ENCODE data around the gene PRSS33. TPM values are rescaled to one million over a fixed set of nuclear protein-coding genes. Genes with fewer than 3 reads are reported as not detected.

Gene PRSS33
- total RNA-seq, 4 donors from 2014 or later = not detected

- intact Hi-C loops (cut with DNase I) = no loop called here
- Histone ChIP-seq H3K27me3 (no peaks in the 10 kb centered on the region), H3K4me1 (peaks cover 16 to 66% (median 27%) of the 10 kb centered on the region in 3 donors), H3K4me3 (peak overlapping the region; percentile 88 to 99 (median 98)), H3K27ac (peak overlapping the region; percentile 100), H3K9me3 (no peaks in the 10 kb centered on the region), H3K36me3 (peaks cover 5 to 39% (median 6%) of the 10 kb centered on the region in 3 donors)
- TF ChIP-seq CTCF (IDR thresholded peaks at IDR 0.05) (no peak), POLR2A (IDR thresholded peaks at IDR 0.05) (no peak)
- DNase-seq = no peak
- 0 to 3% methylated on average over 5 to 8 of the region's 72 CpGs for WGBS, 2 donors
Measured at GRCh38 chr16:2776500-2777139, 10.7 kb downstream of the PRSS33 start.

- Histone ChIP-seq H3K36me3 (peaks cover 9 to 46% (median 13%) of the 10 kb centered on the region in 3 donors), H3K9me3 (no peaks in the 10 kb centered on the region), H3K4me1 (peaks cover 16 to 73% (median 28%) of the 10 kb centered on the region in 3 donors), H3K27ac (peak overlapping the region; percentile 100), H3K27me3 (no peaks in the 10 kb centered on the region), H3K4me3 (peak overlapping the region; percentile 88 to 99 (median 98))
- no peak for DNase-seq
- 22 to 38% methylated on average over 8 to 9 of the region's 11 CpGs for WGBS, 2 donors
- intact Hi-C loops (cut with DNase I) = no loop called here
- TF ChIP-seq CTCF (IDR thresholded peaks at IDR 0.05) = no peak
- TF ChIP-seq POLR2A (IDR thresholded peaks at IDR 0.05) = no peak
Measured at GRCh38 chr16:2775765-2776499, 11.4 kb downstream of the PRSS33 start.

DNA sequence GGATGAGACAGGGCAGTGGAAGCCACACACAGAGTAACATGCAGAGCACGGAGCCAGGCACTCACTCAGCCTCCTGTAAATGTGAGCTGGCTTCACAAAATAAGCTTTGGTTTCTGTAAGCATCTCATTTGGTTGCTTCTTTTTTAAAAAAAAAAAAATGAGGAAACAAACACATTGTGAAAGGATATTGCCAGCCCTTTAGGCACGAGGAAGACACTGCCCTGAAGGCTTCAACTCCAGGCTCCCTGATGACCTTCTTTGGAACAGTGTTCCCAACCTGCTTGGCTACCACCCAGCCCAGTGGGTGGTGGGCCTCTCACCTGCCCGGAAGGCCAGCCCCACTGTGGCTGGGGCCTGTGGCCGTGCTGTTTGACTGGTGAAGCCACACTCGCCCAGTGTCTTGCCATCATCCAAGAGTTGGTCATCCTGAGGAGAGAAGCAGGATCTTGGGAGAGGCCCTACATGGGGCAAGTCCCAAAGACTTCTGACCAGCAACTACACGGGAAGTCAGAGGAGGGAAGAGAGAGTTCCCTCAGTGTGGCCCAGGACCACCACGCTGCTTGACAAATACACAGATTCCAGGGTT is 12.1 kb downstream of the PRSS33 start:
- peak overlapping the region in 2 of 4 donors; percentile 24 to 100 for H3K27ac ChIP-seq
- no peaks in the 10 kb centered on the region for H3K27me3 ChIP-seq
- no peaks in the 10 kb centered on the region for H3K9me3 ChIP-seq
- H3K4me1 ChIP-seq = peaks cover 16 to 80% (median 35%) of the 10 kb centered on the region in 3 donors
- TF ChIP-seq POLR2A (IDR thresholded peaks at IDR 0.05) = no peak
- no peak for TF ChIP-seq CTCF (IDR thresholded peaks at IDR 0.05)
- intact Hi-C loops (cut with DNase I) = no loop called here
- peak overlapping the region in 1 of 4 donors; percentile 98 for H3K4me3 ChIP-seq
- DNase-seq = no peak
- H3K36me3 ChIP-seq = peaks cover 14 to 53% (median 20%) of the 10 kb centered on the region in 3 donors
- 59 to 72% methylated on average over 3 to 4 of the region's 7 CpGs for WGBS, 2 donors

DNA sequence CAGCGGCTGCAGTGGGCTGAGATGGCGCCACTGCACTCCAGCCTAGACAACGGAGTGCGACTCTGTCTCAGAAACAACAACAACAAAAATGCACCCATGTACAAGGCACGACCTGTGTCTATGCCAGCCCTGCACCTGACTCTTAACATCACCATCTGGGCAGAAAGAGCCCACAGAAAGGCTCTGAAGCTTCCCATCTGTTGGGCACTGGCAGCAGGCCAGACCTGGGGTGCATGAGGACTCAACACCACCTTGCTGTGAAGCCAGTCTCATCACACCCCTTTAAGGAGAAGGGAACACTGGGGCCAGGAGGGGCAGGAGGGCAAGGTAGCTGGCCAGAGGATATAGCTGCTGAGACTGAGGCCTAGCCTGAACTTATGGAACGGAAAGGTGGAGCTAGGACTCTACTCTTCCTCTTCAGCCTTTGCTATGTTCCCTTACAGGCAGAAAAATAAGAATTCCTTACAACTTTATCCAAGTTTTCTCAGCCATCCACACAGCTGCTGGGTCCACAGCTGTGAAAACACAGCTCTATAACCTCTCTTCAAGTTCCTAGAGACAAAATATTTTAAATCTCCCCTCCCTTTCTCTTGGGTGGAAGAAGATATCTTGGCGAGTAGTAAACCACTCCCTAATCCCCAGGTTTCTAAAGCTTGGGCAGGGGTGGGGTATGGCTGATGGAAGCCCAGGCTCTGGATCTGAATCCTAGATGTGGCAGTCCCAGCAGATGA is 13.0 kb downstream of the PRSS33 start:
- H3K4me1 ChIP-seq = peaks cover 25 to 81% (median 42%) of the 10 kb centered on the region in 3 donors
- TF ChIP-seq CTCF (IDR thresholded peaks at IDR 0.05) = no peak
- no peak for TF ChIP-seq POLR2A (IDR thresholded peaks at IDR 0.05)
- H3K9me3 ChIP-seq = no peaks in the 10 kb centered on the region
- H3K36me3 ChIP-seq = peaks cover 23 to 62% (median 29%) of the 10 kb centered on the region in 3 donors
- intact Hi-C loops (cut with DNase I) = no loop called here
- no peak for DNase-seq
- no peaks in the 10 kb centered on the region for H3K27me3 ChIP-seq
- H3K27ac ChIP-seq = peak overlapping the region in 1 of 4 donors; percentile 42
- no peak overlapping the region for H3K4me3 ChIP-seq
- WGBS, 2 donors = 64 to 68% methylated on average over 3 to 6 of the region's 7 CpGs
